Activated CD8-positive, alpha-beta T cell treated with anti-CD3 and anti-CD28 coated beads for 36 hours (primary cell): ENCODE measurements around the gene GALNT16. TPM values are rescaled to one million over a fixed set of nuclear protein-coding genes. Genes with fewer than 3 reads are reported as not detected.

ENCODE experiments used
- ATAC-seq: fragments of 200-7000 bp; cut with Tn5 transposase; one replicate; pipeline ENCODE4 v1.10.0; 2021; ENCODE audit warnings: mild to moderate bottlenecking, moderate library complexity
- CTCF ChIA-PET: fragments of 350-600 bp; sonication (Branson Sonifier 250); formaldehyde crosslinking; loops from one replicate; lab custom pipeline; 2021; ENCODE audit warnings: antibody characterized with exemption; lab: Charles Lee
- POLR2A ChIA-PET: fragments of 350-600 bp; sonication (Branson Sonifier 250); formaldehyde crosslinking; loops from one replicate; lab custom pipeline; 2021; ENCODE audit warnings: antibody characterized with exemption; lab: Charles Lee
- DNase-seq: peaks from one replicate; pipeline ENCODE4 v3.0.0-alpha.2; 2020
- H3K27ac Mint-ChIP-seq: one replicate; pipeline ENCODE4 v1.8.0; 2021; ENCODE audit warnings: mild to moderate bottlenecking, mixed read lengths
- H3K27me3 Mint-ChIP-seq: one replicate; pipeline ENCODE4 v1.8.0; 2021; ENCODE audit warnings: mixed read lengths
- H3K36me3 Mint-ChIP-seq: one replicate; pipeline ENCODE4 v1.8.0; 2021; ENCODE audit warnings: low read depth, mixed read lengths
- H3K4me1 Mint-ChIP-seq: one replicate; pipeline ENCODE4 v1.8.0; 2021; ENCODE audit warnings: low read depth, mixed read lengths
- H3K4me3 Mint-ChIP-seq: one replicate; pipeline ENCODE4 v1.8.0; 2021; ENCODE audit warnings: mild to moderate bottlenecking, moderate library complexity, mixed read lengths
- H3K9me3 Mint-ChIP-seq: one replicate; pipeline ENCODE4 v1.8.0; 2021; ENCODE audit warnings: mixed read lengths
- CTCF ChIP-seq: fragments of 200-600 bp; IDR thresholded peaks from one replicate; pipeline ENCODE4 v1.8.0; 2022; ENCODE audit warnings: antibody characterized with exemption, mild to moderate bottlenecking
- intact Hi-C: fragments of 100-400 bp; cut with micrococcal nuclease; formaldehyde crosslinking; loops from one replicate; pipeline ENCODE4 v1.10.0; 2022
- total RNA-seq, 2 experiments: library from RNA; stranded (reverse); gene quantifications; one replicate each; pipeline ENCODE4 v1.2.3, GENCODE V29; 2021

GALNT16 gene
- total RNA-seq, 2 experiments from 2014 or later, result not detected

- H3K36me3 Mint-ChIP-seq, result no peaks in the 10 kb centered on the region
- DNase-seq (no peak), ATAC-seq (no peak)
- no peaks in the 10 kb centered on the region for H3K9me3 Mint-ChIP-seq
- POLR2A ChIA-PET, result no interaction called here
- peaks cover 7% of the 10 kb centered on the region for H3K4me1 Mint-ChIP-seq
- H3K4me3 Mint-ChIP-seq, result no peak overlapping the region
- CTCF ChIA-PET, result no interaction called here
- no peak for TF ChIP-seq CTCF
- H3K27me3 Mint-ChIP-seq, result no peaks in the 10 kb centered on the region
- intact Hi-C loops, result no loop called here
- no peak overlapping the region for H3K27ac Mint-ChIP-seq
Observed at GRCh38 chr14:69349091-69349777, 89.3 kb downstream of the GALNT16 start.

- ChIA-PET POLR2A (interaction anchor here (0.6 to 1.0 kb wide), 3 partner anchors 9 to 30 kb away, joined by 3 to 4 read pairs (median 3); no protein-coding TSS in a partner anchor), CTCF (interaction anchor here (0.8 kb wide), 1 partner anchor 94 kb away, joined by 3 read pairs; no protein-coding TSS in a partner anchor)
- Mint-ChIP-seq H3K4me1 (peaks cover 20% of the 10 kb centered on the region), H3K36me3 (no peaks in the 10 kb centered on the region), H3K27me3 (no peaks in the 10 kb centered on the region), H3K4me3 (no peak overlapping the region), H3K9me3 (no peaks in the 10 kb centered on the region), H3K27ac (no peak overlapping the region)
- DNase-seq (no peak), ATAC-seq (no peak)
- intact Hi-C loops, result no loop called here
- TF ChIP-seq CTCF, result no peak
Observed at GRCh38 chr14:69350892-69351291, 90.9 kb downstream of the GALNT16 start.

- H3K27ac Mint-ChIP-seq, result no peak overlapping the region
- no peak for ATAC-seq
- no peaks in the 10 kb centered on the region for H3K27me3 Mint-ChIP-seq
- H3K9me3 Mint-ChIP-seq, result no peaks in the 10 kb centered on the region
- peaks cover 20% of the 10 kb centered on the region for H3K4me1 Mint-ChIP-seq
- H3K4me3 Mint-ChIP-seq, result no peak overlapping the region
- POLR2A ChIA-PET, result interaction anchor here (0.6 to 1.0 kb wide), 3 partner anchors 9 to 29 kb away, joined by 3 to 4 read pairs (median 3); no protein-coding TSS in a partner anchor
- CTCF ChIA-PET, result interaction anchor here (0.8 kb wide), 1 partner anchor 95 kb away, joined by 3 read pairs; no protein-coding TSS in a partner anchor
- TF ChIP-seq CTCF, result no peak
- no peak for DNase-seq
- no peaks in the 10 kb centered on the region for H3K36me3 Mint-ChIP-seq
- intact Hi-C loops, result no loop called here
Observed at GRCh38 chr14:69351385-69351784, 91.4 kb downstream of the GALNT16 start.

- no peak for TF ChIP-seq CTCF
- intact Hi-C loops, result no loop called here
- no peaks in the 10 kb centered on the region for H3K9me3 Mint-ChIP-seq
- H3K4me3 Mint-ChIP-seq, result no peak overlapping the region
- no peak overlapping the region for H3K27ac Mint-ChIP-seq
- H3K27me3 Mint-ChIP-seq, result no peaks in the 10 kb centered on the region
- POLR2A ChIA-PET, result interaction anchor here (0.9 to 1.0 kb wide), 2 partner anchors 10 to 29 kb away, joined by 3 to 4 read pairs; no protein-coding TSS in a partner anchor
- ATAC-seq, result no peak
- CTCF ChIA-PET, result interaction anchor here (0.8 kb wide), 1 partner anchor 95 kb away, joined by 3 read pairs; no protein-coding TSS in a partner anchor
- H3K4me1 Mint-ChIP-seq, result peaks cover 20% of the 10 kb centered on the region
- no peaks in the 10 kb centered on the region for H3K36me3 Mint-ChIP-seq
- no peak for DNase-seq
Observed at GRCh38 chr14:69351911-69352310, 92.0 kb downstream of the GALNT16 start.

DNA sequence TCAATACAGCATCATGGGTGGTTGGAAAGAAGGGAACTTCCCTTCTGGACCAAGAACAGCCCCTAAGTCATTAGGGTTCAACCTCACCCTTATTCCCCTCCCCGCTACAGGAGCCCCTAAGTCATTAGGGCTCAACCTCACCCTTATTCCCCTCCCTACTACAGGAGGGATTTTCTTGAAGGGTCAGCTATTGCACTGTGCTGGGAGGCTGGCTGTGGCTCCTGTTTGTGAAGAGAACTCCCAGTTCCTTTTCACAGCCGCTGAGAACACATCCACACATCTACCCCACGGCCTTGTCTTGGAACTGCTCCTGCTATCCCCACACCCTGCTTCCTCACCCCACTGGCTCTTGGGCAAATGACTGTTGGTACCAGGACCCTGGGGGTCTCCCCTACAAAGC is 93.2 kb downstream of the GALNT16 start:
- ChIA-PET CTCF (no interaction called here), POLR2A (no interaction called here)
- intact Hi-C loops, result no loop called here
- Mint-ChIP-seq H3K4me3 (no peak overlapping the region), H3K4me1 (peaks cover 27% of the 10 kb centered on the region), H3K9me3 (no peaks in the 10 kb centered on the region), H3K27ac (no peak overlapping the region), H3K36me3 (no peaks in the 10 kb centered on the region), H3K27me3 (no peaks in the 10 kb centered on the region)
- ATAC-seq, result no peak
- TF ChIP-seq CTCF, result no peak
- DNase-seq, result no peak
